GM10266 (cell line): ENCODE measurements around the gene IRGC.
A peak's percentile ranks its signal among the peaks of the same experiment; 100 is the strongest.
"Not testable (repeated sequence)": the region's sequence is repeated elsewhere in the genome, so short reads cannot be mapped to it uniquely, and the experiment has no call there.

Source experiments
- DNase-seq: peaks from one replicate; pipeline ENCODE4 v3.0.0; 2012; ENCODE audit errors: extremely low spot score
- TF ChIP-seq, protein P1 (sequence below): IDR thresholded peaks from 2 replicates; pipeline ENCODE4 v1.5.1; 2012; ENCODE audit warnings: mild to moderate bottlenecking, low read depth; ENCODE audit not compliant: control insufficient read depth, insufficient read depth; ENCODE audit errors: missing control alignments

IRGC gene

DNA sequence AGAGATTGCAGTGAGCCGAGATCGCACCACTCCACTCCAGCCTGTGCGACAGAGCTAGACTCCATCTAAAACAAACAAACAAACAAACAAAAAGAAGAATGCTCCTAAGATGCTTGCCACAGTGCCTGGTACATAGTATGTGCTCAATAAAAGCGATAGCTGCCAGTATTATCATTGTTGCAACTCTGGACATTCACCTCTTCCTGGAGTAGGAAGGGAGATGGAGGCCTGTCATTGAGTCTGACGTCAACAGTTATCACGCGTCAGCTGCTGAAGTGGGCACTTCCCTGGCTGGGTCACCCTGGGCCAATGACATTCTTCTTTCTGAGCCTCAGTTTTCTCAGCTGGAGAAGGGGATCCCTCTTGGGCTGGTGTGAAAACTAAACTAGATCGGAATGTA lies 41.7 kb upstream of the IRGC start:
- TF ChIP-seq, protein P1, sequence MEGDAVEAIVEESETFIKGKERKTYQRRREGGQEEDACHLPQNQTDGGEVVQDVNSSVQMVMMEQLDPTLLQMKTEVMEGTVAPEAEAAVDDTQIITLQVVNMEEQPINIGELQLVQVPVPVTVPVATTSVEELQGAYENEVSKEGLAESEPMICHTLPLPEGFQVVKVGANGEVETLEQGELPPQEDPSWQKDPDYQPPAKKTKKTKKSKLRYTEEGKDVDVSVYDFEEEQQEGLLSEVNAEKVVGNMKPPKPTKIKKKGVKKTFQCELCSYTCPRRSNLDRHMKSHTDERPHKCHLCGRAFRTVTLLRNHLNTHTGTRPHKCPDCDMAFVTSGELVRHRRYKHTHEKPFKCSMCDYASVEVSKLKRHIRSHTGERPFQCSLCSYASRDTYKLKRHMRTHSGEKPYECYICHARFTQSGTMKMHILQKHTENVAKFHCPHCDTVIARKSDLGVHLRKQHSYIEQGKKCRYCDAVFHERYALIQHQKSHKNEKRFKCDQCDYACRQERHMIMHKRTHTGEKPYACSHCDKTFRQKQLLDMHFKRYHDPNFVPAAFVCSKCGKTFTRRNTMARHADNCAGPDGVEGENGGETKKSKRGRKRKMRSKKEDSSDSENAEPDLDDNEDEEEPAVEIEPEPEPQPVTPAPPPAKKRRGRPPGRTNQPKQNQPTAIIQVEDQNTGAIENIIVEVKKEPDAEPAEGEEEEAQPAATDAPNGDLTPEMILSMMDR = no peak
- DNase-seq = no peak

DNA sequence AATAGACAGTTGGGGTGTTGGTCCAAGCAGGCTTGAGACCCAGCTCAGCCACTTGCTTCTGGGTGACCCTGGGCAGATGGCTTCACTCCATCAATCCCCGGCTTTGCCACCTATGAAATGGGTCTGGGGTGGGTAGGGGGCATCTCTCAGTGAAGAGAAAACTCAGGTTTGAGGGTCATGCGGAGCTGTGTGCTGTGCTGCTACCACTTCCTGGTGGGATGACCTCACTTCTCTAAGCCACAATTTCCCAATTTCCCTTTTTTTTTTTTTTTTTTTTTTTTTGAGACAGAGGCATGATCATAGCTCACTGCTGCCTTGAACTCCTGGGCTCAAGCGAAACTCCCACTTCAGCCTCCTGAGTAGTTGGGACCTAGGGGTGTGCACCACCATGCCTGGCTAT lies 41.3 kb upstream of the IRGC start:
- TF ChIP-seq, protein P1 = no peak
- no peak for DNase-seq

DNA sequence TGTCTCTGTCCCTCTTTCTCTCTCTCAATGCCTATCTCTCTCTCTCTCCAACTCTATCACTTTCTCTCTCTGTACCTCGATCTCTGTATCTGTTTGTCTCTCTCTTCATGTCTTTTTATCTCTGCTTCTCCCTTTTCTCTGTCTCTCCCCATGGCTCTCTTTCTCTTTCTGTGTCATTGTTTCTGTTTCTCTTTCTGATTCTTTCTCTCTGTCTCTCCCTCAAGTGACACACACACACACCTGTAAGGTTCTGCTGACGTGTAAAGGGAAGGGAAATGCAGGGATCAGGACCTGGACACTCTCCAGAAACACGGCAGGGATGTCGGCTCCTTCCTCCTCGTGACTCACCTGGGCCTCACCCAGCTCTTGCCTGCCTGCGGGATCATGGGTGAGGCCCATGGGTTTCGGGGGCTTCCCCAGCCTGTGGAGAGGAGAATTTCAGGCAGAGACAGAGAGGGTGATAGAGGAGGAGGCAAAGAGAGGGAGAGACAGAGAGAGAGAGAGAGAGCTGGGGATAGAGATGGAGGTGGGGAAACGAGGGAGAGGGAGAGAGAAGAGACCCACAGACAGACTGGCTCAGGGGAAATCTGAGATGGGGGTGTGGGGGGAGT lies 40.5 kb upstream of the IRGC start:
- TF ChIP-seq, protein P1 = no peak
- peak; percentile 45 for DNase-seq

DNA sequence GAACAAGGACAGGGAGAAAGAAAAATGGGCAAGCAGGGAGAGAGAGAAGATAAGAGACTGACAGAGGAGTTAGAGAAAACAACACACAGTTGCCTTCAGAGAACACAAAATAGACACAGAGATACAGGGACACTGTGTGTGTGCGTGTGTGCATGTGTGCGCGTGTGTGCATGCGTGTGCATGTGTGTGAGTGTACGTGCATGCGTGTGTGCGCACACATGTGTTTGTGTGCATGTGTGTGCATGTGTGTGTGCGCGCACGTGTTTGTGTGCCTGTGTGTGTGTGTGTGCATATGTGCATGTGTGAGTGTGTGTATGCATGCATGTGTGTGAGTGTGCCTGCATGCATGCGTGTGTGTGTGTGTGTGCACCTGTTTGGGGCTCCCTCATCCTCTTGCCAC lies 40.0 kb upstream of the IRGC start:
- DNase-seq = no peak
- TF ChIP-seq, protein P1 = no peak

DNA sequence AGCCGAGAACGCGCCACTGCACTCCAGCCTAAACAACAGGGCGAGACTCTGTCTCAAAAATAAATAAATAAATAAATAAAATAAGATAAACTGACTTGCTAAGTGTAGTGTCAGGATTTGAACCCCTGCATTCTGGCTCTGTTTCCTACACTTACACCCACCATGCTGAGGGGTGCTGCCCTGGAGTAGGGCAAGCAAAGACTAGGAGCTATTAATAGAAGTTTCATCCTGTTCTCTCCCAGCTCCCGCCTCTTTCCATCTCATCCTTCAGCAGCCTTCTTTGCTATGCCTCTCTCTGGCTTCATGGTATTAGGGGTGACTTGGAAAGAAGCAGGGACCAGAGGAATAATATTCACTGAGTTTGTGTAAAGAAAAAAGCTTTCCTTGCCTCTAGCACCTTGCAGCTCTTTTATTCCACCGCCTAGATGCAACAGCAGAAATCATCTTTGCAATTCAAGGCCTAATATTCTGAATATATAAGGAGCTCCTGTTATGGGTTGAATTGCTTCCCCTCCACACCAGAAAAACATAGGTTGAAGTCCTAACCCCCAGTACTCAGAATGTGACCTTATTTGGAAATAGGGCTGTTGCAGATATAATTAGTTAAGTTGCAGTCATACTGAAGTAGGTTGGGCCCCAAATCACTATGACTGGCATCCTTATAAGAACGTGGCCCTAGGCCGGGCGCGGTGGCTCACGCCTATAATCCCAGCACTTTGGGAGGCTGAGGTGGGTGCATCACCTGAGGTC lies 37.2 kb upstream of the IRGC start:
- TF ChIP-seq, protein P1 = no peak
- no peak for DNase-seq

DNA sequence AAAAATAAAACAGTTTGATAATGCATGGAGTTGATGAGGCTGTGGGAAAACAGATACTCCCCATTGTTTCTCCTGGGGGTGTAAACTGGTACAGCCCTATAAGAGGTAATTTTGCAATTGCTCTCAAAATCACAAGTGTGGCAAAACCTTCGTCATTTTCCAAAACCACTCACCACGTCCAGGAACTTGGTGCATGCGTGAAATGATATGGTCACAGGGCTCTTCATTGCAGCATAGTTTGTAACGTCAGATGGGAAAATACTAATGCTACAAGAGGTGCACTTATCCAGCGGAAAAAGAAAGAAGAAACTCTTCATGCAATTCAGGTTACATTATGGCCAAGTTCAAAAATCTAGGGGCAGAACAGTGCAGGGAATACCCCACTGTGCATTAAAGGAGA lies 34.1 kb upstream of the IRGC start:
- TF ChIP-seq, protein P1 = no peak

DNA sequence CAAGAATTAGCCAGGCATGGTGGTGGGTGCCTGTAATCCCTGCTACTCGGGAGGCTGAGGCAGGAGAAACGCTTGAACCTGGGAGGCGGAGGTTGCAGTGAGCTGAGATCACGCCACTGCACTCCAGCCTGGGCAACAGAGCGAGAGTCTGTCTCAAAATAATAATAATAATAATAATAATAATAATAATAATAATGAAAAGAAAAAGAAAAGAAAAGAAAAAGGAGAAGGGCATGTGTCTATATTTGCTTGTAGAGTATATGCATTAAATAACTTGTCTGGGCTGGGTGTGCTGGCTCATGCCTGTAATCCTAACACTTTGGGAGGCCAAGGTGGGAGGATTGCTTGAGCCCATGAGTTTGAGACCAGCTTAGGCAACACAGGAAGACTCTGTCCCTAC lies 33.6 kb upstream of the IRGC start:
- not testable (repeated sequence) for DNase-seq

More for the DNA sequence above, 34.1 kb upstream of the IRGC start:
- DNase-seq = no peak
